ENCODE results near the gene TRHDE.

TRHDE gene

GRCh38 chr12:72444566-72444965, 172.4 kb downstream of the TRHDE start:
- Histone ChIP-seq H3K9me3 (ENCODE audit: insufficient read depth, low read length) (no peaks in the 10 kb centered on the region), H3K79me2 (ENCODE audit: insufficient read depth, low read length) (no peaks in the 10 kb centered on the region), H3K4me3 (ENCODE audit: insufficient read depth, low read length, poor library complexity, severe bottlenecking) (no peak overlapping the region), H3F3A (ENCODE audit: insufficient read depth) (no peaks in the 10 kb centered on the region), H4K20me1 (ENCODE audit: low read depth, low read length) (no peaks in the 10 kb centered on the region), H3K27ac (ENCODE audit: low read depth, low read length) (no peak overlapping the region), H2AFZ (ENCODE audit: low read depth, low read length, severe bottlenecking) (no peak overlapping the region), H3K9ac (ENCODE audit: low read length) (no peak overlapping the region), H3K4me2 (ENCODE audit: low read depth, low read length, poor library complexity, severe bottlenecking) (no peak overlapping the region), H3K36me3 (ENCODE audit: low read length) (no peaks in the 10 kb centered on the region), H3K27me3 (ENCODE audit: low read length) (no peaks in the 10 kb centered on the region), H3K9me2 (replicated peaks; ENCODE audit: insufficient read depth, low read length) (no peaks in the 10 kb centered on the region)
- TF ChIP-seq CTCF (IDR thresholded peaks at IDR 0.05; ENCODE audit: insufficient read depth, low read length, poor library complexity, severe bottlenecking) (no peak), EZH2phosphoT487 (conservative IDR thresholded peaks at IDR 0.05; ENCODE audit: low read length) (no peak)

- Histone ChIP-seq H3K4me2 (ENCODE audit: low read depth, low read length, poor library complexity, severe bottlenecking) (no peak overlapping the region), H4K20me1 (ENCODE audit: low read depth, low read length) (no peaks in the 10 kb centered on the region), H2AFZ (ENCODE audit: low read depth, low read length, severe bottlenecking) (no peak overlapping the region), H3F3A (ENCODE audit: insufficient read depth) (no peaks in the 10 kb centered on the region), H3K36me3 (ENCODE audit: low read length) (no peaks in the 10 kb centered on the region), H3K27me3 (ENCODE audit: low read length) (no peaks in the 10 kb centered on the region), H3K4me3 (ENCODE audit: insufficient read depth, low read length, poor library complexity, severe bottlenecking) (no peak overlapping the region), H3K9ac (ENCODE audit: low read length) (no peak overlapping the region), H3K9me3 (ENCODE audit: insufficient read depth, low read length) (no peaks in the 10 kb centered on the region), H3K79me2 (ENCODE audit: insufficient read depth, low read length) (no peaks in the 10 kb centered on the region), H3K9me2 (replicated peaks; ENCODE audit: insufficient read depth, low read length) (no peaks in the 10 kb centered on the region), H3K27ac (ENCODE audit: low read depth, low read length) (no peak overlapping the region)
- TF ChIP-seq EZH2phosphoT487 (conservative IDR thresholded peaks at IDR 0.05; ENCODE audit: low read length): no peak
- no peak for TF ChIP-seq CTCF (IDR thresholded peaks at IDR 0.05; ENCODE audit: insufficient read depth, low read length, poor library complexity, severe bottlenecking)
These were observed 175.9 kb downstream of the TRHDE start for GRCh38 chr12:72448089-72448488.

GRCh38 chr12:72448805-72449204, 176.6 kb downstream of the TRHDE start:
- Histone ChIP-seq H3K4me2 (ENCODE audit: low read depth, low read length, poor library complexity, severe bottlenecking) (no peak overlapping the region), H3K36me3 (ENCODE audit: low read length) (no peaks in the 10 kb centered on the region), H3K9me3 (ENCODE audit: insufficient read depth, low read length) (peaks cover 6% of the 10 kb centered on the region; the same call in 1 of the 2 replicates), H3K9me2 (replicated peaks; ENCODE audit: insufficient read depth, low read length) (no peaks in the 10 kb centered on the region), H3K79me2 (ENCODE audit: insufficient read depth, low read length) (no peaks in the 10 kb centered on the region), H4K20me1 (ENCODE audit: low read depth, low read length) (no peaks in the 10 kb centered on the region), H3K27ac (ENCODE audit: low read depth, low read length) (no peak overlapping the region), H3F3A (ENCODE audit: insufficient read depth) (no peaks in the 10 kb centered on the region), H3K27me3 (ENCODE audit: low read length) (no peaks in the 10 kb centered on the region), H3K9ac (ENCODE audit: low read length) (no peak overlapping the region), H3K4me3 (ENCODE audit: insufficient read depth, low read length, poor library complexity, severe bottlenecking) (no peak overlapping the region), H2AFZ (ENCODE audit: low read depth, low read length, severe bottlenecking) (no peak overlapping the region)
- TF ChIP-seq EZH2phosphoT487 (conservative IDR thresholded peaks at IDR 0.05; ENCODE audit: low read length): no peak
- no peak for TF ChIP-seq CTCF (IDR thresholded peaks at IDR 0.05; ENCODE audit: insufficient read depth, low read length, poor library complexity, severe bottlenecking)

Data from SU-DHL-6 (cell line).